Thyroid gland (tissue), 4 donors: ENCODE measurements around the gene NUBPL.

Experiments
- CTCF ChIP-seq, 6 experiments: fragments of 200-600 bp in 3 of 6; fragments of 450-650 bp in 3 of 6; sonication (generic) in 3 of 6; IDR thresholded peaks; one replicate each; pipeline ENCODE4 v1.5.1; 2016 to 2019; ENCODE audit warnings: antibody characterized with exemption in 6 of 6, mild to moderate bottlenecking in 2 of 6, inconsistent platforms in 1 of 6, moderate library complexity in 1 of 6
- POLR2A ChIP-seq, 2 donors: fragments of 450-650 bp; IDR thresholded peaks; one replicate each; pipeline ENCODE4 v1.6.1; 2017; ENCODE audit warnings: antibody characterized with exemption in 2 of 2, mild to moderate bottlenecking in 2 of 2, moderate library complexity in 1 of 2

GRCh38 chr14:31659278-31659677 is 98.1 kb downstream of the NUBPL start:
- TF ChIP-seq CTCF (IDR thresholded peaks at IDR 0.05) (no peak), POLR2A (IDR thresholded peaks at IDR 0.05) (no peak)
